HG03460 (cell line): ENCODE results near the gene FBXL12.
"Not testable (repeated sequence)": the region's sequence is repeated elsewhere in the genome, so short reads cannot be mapped to it uniquely, and the experiment has no call there.

ENCODE experiments used
- ATAC-seq: cut with Tn5 transposase; IDR thresholded peaks from one replicate; pipeline ENCODE4 v1.9.1; 2021; ENCODE audit not compliant: unreplicated experiment

Gene FBXL12

DNA sequence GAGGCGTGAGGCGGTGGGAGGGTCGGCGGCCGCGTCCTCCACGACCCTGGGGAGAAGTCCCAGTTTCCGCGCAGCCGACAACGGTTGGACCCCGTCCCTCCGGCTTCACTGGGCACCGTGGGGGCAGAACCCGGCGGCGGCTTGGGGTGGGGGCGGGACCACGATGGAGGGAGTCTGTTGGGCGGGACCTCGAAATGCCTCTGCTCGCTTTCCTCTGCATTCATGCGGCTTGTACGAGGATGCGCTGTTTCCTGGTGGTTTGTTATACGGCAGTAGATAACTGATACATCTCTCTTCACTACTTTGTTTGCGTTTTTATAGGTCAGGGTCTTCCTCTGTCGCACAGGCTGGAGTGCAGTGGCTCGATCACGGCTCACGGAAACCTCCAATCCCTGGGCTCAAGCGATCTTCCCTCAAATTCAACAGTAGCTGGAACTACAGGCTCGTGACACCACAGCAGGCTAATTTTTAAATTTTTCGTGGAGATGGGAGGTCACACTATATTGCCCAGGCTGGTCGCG, 25.7 kb downstream of the FBXL12 start:
- ATAC-seq: peak; percentile 4

GRCh38 chr19:9792206-9793070, 26.4 kb downstream of the FBXL12 start:
- peak; percentile 42 for ATAC-seq

DNA sequence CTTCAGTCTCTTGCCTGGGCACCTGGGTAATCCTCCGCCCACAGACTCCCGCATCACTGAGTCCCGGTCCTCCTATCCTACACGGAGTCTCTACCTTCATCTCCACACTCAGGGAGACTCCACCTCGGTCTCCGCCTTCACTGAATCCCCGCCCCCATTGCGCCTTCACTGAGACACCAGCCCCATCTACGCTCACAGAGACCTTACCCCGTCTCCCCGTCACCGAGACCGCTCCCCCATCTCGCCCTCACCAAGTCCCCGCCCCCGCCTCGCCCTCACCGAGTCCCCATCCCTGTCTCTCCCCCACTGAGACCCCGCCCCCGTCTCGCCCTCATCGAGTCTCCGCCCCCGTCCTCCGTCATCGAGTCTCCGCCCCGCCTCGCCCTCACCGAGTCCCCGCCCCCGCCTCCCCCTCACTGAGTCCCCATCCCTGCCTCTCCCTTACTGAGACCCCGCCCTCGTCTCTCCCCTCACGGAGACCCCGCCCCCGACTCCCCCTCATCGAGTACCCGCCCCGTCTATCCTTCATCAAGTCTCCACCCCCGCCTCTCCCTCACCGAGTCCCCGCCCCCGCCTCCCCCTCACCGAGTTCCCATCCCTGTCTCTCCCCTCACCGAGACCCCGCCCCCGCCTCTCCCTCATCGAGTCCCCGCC, 27.2 kb downstream of the FBXL12 start:
- peak; percentile 44 for ATAC-seq

DNA sequence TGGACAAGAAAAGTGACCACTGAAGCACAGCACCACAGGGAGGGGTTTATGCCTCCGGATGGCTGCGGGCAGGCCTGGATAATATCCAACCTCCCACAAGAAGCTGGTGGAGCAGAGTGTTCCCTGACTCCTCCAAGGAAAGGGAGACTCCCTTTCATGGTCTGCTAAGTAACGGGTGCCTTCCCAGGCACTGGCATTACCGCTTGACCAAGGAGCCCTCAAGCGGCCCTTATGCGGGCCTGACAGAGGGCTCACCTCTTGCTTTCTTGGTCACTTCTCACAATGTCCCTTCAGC, 27.9 kb downstream of the FBXL12 start:
- ATAC-seq: not testable (repeated sequence)

DNA sequence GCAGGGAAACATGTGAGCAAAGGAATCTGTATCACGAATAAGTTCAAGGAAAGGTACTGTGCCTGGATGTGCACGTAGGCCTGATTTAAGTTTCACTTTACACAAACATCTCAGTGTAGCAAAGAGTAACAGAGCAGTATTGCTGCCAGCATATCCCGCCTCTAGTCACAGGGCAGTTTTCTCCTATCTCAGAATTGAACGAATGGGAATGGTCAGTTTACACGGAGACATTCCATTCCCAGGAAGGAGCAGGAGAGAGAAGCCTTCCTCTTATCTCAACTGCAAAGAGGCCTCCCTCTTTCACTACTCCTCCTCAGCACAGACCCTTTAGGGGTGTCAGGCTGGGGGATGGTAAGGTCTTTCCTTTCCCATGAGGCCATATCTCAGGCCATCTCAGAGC, 29.3 kb downstream of the FBXL12 start:
- ATAC-seq: not testable (repeated sequence)

GRCh38 chr19:9789066-9789465, 29.8 kb downstream of the FBXL12 start:
- no peak for ATAC-seq

DNA sequence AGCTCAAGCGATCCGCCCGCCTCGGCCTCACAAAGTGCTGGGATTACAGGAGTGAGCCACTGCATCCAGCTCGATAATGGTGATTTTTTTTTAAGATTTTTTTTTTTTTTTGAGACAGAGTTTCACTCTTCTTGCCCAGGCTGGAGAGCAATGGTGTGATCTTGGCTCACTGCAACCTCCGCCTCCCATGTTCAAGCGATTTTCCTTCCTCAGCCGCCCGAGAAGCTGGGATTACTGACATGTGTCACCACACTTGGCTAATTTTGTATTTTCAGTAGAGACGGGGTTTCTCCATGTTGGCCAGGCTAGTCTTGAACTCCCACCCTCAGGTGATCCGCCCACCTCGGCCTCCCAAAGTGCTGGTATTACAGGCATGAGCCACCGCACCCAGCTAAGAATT, 30.3 kb downstream of the FBXL12 start:
- not testable (repeated sequence) for ATAC-seq

GRCh38 chr19:9786819-9787218, 32.1 kb downstream of the FBXL12 start:
- ATAC-seq: no peak

DNA sequence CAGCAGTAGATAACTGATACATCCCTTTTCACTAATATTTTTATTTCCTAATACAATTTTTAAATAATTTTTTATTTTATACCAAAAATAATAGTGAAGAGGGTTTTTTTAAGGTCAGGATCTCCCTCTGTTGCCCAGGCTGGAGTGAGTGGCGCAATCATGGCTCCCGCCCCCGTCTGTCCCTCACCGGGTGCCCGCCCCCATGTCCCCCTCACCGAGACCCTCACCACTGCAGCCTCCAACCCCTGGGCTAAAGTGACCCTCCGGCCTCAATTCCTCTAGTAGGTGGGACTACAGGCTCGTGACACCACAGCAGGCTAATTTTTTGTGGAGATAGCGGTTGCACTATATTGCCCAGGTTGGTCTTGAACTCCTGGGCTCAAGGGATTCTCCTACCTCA, 32.5 kb downstream of the FBXL12 start:
- no peak for ATAC-seq

DNA sequence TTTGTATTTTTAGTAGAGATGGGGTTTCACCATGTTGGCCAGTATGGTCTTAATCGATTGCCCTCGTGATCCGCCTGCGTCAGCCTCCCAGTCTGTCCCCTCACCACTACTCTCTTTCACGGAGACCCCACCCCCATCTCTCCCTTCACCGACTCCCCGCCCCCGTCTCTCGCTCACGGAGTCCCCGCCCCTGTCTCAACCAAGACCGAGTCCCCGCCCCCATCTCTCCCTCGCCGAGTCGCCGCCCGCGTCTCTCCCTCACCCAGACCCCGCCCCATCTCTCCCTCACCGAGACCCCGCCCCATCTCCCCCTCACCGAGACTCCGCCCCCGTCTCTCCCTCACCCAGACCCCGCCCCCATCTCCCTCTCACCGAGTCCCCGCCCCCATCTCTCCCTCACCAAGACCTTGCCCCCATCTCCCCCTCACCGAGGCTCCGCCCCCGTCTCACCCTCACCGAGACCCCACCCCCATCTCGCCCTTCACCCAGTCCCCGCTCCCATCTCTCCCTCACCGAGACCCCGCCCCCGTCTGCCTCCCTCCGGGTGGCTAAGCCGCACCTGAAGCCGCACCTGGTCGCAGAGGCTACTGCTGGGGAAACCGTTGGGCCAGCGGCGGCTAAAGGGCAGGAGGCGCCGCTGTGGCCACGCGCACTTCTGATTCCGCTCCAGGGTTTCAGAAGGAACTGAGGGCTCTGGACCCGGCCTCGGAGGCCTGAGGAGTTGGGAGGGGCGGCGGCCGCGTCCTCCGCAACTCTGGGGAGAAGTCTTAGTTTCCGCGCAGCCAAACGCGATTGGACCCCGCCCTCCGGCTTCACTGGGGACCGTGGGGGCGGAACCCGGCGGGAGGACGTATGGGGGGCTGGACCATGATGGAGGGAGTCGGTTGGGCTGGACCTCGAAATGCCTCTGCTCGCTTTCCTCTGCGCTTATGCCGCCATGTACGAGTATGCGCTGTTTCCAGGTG, 33.2 kb downstream of the FBXL12 start:
- ATAC-seq: peak; percentile 73

DNA sequence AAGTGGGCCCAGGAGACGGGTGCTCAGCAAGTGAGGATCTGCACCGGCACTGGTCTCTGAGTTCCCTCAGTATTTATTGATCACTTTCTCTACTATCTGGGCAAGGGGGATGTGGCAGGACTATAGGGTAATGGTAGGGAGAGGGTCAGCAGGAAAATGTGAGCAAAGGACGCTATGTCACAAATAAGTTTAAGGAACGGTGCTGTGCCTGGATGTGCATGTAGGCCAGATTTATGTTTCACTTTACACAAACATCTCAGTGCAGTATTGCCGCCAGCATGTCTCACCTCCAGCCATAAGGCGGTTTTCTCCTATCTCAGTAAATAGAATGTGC, 34.7 kb downstream of the FBXL12 start:
- ATAC-seq: not testable (repeated sequence)

- no peak for ATAC-seq
Observed at GRCh38 chr19:9782338-9782737, 36.5 kb downstream of the FBXL12 start.

DNA sequence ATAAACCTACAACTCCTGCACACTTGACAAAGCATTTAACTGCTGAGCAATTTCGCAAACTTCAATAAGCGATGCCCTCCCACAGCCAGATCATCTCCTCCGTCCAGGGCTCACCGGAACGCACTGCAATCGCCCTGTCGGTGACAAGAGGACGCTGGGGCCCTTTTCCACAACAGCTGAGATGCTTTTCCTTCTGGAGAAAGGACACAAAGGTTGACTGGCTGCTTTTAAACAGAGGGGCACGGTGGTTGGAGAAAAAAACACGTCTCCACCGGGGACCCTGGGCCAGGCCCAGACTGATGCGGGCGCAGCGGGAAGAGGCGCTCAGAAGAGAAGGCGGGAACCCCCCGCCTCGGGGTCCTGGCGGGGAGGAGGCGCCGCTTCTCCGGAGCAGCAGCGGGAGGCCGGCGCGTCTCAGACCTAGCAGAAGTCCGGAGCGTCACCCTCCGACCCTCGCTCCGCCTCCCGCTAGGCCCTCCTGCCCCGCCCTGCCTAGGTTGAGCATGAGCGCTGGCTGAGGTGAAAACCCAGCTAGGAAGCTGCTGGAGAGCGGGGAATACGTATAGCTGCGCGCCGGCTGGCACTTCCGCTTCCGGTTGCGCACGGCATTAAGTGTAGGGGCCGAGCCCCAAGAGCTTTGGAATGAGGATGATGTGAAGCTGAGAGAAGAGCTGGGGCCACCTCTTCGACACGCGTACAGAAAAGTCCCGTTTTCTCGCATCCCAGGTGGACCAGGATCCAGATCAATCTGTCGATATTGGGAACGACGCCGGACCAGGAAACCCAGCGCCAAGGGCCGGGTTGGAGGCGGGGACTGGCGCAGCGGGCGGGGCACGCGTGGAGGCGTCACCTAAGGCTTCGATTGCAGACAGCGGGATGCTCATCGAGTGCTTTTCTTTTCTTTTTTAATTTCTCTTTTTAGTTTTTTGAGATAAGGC, 50.4 kb downstream of the FBXL12 start, which contains the start of gene ZNF846:
Gene ZNF846, minus strand, starts transcription at position 564 of the 938 bp plus-strand sequence. CDS start 3,788 bp downstream, outside the sequence.
- peak; percentile 97 for ATAC-seq
